GM21786 (cell line): ENCODE measurements around the gene CENPV.

ENCODE experiments used
- ATAC-seq: cut with Tn5 transposase; IDR thresholded peaks from one replicate; pipeline ENCODE4 v1.9.1; 2021; ENCODE audit not compliant: unreplicated experiment

Gene CENPV

DNA sequence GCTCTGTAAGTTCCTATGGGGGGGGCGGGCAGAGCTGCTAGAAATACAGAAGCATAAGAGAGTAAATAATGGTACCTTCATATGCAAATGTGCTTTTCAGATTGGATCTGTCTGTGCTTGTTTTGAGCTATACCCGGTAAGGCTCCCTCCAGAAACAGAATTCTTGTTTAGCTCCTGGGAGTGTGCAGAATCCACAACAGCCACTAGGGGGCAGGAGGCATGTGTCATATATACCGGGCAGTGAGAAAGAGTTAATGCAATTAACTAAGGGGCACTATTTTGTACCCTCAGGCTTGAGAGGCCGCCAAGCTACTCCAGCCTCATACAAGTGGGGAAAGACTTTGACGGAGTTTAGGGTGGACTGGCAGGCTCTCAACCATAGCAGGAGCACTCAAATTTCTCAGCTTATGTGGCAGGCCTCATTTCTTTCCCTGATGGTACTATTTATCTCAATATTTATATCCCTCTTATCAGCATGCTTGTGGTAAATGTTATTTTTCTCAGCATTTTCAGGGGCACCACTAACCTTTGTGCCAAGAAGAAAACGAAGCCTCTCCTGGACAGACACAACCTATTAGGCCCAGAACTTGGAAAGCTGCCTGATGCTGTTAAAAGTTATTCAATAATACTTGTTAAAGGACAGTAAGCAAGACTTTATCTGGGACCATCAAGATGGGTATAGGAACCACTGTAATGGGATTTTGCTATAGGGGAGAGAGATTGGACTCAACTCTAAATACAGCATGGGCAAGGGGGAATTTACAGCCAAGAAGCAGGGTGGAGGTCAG, 10.7 kb upstream of the CENPV start:
- peak; percentile 83 for ATAC-seq

DNA sequence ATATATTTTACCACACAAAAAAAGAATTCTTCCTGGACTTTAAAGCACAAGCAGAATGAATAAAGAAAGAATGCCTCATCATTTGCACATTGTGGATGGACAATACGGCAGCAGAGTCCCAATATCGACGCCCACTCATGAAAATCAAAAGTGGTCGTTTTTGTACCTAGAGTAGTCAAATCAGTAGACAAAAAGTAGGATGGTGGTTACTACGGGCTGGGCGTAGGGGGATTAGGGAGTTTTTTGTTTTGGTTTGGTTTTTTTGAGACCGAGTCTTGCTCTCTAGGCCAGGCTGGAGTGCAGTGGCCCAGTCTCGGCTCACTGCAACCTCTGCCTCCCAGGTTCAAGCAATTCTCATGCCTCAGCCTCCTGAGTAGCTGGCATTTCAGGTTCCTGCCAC, 8.6 kb upstream of the CENPV start:
- ATAC-seq = no peak

DNA sequence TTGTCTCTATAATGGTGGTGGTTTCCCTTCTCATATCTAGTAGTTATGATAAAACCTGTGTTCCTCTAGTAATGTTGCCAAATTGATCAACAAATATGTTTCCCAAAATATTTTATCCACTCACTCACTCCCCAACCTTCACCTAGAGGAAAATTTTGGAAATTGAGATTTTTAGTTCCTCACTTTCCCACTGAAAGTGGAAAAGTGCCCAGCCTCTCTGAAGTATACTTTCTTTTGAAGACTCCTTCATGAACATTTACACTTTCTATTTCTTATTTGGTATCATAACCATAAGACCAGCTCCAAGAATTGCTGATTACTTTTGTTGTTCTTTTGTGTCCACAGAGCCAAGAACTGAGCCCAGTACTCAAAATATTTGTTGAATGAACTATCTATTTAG, 5.1 kb upstream of the CENPV start:
- no peak for ATAC-seq

DNA sequence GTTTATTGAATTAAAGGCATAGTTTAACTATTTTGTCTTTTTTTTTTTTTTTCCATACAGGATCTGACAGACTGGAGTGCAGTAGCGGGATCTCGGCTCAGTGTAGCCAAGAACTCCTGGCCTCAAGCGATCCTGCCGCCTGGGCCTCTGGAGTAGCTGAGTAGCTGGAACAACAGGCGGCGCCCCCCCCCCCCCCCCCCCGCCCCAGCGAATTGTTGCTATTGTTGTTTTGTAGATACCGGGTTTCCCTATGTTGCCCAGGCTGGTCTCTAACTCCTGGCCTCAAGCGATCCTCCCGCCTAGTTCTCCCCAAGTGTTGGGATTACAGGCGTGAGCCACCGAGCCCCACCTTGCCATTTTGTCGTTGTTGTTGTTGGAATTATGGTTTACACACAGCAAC, 1.3 kb upstream of the CENPV start:
- ATAC-seq = no peak

DNA sequence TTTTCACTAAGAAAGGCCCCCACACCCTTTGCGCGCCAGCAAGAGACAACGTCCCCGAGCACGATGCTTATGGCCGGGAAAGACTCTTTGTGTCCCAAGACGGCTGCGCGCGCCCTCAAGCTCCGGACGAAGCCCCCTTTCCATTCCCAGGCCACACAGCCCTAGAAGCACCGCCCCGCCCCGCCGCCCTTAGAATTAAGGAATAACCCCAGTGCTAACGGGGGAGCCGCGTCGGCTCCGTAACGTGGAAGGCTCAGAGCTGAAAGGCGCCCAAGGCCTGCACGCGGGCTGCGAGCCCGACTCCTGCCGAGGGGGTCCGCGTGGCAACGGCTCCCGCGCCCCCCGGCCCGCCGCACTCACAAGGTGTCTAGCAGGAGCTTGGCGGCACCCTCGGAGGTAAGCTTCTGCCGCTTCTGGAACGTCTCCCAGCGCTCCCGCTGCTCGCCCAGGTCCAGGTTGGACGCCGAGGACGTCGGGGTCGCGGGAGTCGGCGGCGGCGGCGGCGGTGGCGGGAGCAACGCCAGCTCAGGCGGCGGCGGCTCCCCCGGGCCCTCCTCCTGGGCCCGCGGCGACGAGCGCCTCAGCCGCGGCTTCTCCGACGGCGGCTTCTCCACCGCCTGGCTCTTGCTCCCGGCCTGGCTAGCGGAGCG, 477 bp downstream of the CENPV start:
- ATAC-seq = peak; percentile 51

DNA sequence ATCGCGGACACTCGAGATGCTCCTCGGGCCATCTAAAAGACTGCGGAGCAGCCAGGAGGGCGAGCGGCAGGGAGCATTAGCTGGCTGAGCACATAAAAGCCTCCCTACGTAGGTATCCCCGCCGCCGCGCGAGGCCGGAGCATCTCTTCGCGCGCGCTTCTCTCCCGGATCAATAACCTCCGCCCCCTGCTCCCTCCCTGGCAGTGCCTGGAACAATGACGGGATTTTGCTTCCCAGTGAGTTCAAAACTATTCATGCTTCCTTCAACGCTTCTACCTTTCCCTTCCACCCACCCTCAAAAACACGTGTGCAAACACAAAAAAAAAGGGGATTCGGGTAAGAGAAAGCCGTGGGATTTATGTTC, 984 bp downstream of the CENPV start:
- no peak for ATAC-seq

DNA sequence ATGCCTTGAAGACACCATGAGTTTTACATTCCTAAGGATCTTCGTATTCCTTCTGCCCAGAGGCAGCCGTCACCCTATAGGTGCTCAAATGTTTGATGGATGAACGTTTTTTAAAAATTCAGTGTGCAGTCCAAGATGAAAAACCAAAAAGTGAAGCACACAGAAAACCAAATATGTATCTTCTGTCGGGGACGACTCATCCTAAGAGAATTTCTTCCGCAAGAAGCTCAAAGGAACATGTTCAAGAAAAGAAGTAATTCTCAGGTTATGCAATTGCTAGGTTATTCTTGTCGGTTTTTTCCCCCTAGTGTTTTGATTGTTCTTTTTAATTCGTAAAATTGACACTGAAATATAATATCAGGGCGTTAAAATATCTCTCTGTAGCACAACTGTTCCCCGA, 1.4 kb downstream of the CENPV start:
- no peak for ATAC-seq

DNA sequence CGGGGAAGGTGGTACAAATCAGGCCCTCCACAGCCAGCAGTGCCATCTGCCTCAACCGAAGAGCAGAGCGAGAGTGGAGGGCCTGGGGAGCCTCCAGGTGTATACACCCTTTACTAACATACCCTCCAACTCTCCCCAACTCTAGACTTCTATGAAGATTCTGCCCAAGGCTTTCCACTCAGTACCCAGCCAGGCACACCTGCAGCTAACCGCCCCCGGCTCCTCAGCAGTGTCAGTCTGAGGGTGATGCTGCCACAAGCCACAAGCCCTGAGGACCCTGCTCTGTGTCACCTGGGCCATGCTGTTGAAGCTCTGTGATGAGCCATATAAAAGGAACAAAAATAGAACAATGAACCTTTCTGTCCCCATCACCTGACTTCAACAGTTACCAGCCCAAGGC, 3.8 kb downstream of the CENPV start:
- ATAC-seq = no peak

DNA sequence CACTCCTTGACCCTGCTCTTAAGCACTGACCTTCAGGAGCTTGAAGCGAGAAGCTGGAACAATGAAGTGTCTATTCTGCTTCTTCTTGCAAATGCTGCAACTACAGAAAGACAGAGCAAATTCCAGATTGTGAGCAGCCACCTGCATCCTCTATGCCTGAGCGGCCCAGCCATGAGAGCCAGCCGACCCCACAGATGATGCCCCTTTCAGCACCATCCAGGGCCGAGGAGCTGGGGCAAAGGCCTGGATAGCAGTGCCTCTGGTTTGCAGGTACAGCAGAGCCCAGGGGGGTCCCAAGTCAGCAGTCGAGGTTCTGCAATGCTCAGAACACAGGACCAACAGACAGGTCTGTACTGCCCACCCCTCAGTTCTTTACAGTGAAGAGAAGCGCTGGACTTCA, 4.7 kb downstream of the CENPV start:
- ATAC-seq = no peak

DNA sequence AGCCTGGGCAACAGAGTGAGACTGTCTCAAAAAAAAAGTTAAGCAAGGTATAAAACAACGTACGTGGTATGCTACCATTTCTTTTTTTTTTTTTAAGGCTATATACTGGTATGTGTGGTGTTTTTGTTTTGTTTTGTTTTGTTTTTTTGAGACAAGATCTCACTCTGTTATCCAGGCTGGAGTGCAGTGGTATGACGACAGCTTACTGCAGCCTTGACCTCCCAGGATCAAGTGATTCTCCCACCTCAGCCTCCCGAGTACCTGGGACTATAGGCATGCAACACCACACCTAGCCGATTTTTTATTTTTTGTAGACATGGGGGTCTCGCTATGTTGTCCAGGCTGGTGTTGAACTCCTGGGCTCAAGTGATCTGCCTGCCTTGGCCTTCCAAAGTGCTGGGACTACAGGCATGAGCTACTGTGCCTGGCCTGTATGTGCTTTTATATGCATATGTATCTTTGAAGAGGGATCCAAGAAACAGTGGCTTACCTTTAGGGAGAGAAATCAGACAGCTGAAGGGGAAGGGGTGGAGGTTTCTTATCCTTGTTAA, 6.5 kb downstream of the CENPV start:
- ATAC-seq = no peak

DNA sequence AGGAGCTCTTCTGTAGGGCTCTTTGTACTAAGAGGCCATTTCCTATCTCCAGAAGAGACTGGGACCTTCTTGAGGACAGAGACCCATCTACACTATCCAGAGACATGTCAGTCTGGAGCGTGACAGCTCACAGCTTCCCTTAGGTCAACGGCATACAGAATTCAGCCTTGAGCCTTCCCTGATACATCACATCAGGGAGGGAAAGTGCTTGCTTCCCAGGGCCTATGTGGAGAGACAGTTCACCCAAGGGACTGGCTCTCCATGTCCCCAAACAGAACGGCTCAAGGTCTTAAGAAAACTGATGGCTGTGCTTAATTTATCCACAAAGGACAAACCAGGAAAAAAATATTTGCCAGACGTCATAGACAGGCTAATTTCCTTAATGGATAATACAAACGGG, 7.7 kb downstream of the CENPV start:
- ATAC-seq = no peak

DNA sequence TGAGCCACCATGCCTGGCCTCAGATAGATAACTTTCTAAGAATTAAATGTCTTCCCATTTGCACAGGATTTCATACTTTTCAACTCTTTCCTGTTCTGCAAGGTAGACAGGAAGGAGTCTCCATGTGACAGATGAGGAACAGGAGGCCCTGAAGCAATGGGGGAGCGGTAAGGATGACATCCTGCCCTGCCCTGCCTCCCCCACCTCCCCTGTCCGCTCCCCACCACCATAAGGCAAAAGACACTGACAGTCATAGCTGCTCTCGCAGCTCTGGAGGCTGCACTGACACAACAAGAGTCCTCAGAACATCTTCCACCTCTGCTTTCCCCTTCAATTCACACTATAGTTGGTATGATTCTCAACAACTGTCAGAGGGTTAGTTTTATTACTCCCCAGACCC, 9.7 kb downstream of the CENPV start:
- no peak for ATAC-seq

DNA sequence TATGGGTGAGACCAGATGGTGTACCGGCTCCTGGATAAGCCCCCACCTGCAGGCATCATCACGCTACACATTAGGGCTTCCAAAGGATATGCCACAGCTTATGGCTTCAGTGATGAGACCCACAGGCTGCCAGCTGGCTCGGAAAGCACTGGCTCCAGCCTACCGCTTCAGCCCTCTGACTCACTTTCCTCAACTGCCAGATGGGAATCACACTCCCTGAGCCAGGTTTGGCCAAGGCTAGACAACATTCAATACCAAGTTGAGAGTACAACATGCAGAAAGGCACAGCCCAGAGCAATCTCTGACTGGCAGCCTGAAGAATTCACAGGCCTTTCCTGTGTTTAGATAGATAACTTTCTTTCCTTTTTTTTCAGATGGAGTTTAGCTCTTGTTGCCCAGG, 10.3 kb downstream of the CENPV start:
- ATAC-seq = no peak

DNA sequence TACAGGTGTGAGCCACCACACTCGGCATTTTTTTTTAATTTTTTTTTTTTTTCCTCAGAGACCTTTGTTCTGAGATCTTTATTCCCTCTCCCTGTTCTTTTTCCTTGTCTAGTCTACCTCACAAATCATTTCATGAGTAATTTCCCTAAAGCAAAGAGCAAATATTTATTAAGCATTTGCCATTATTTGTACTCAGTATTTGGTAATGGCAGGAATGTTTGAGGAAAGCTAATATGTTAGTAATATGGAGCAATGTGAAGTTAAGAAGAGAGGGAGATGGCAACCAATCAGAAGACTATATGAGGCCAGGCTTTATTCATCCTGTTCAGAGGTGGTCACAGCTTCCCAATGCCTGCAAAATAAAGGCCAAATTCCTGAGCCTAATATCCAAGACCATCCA, 13.3 kb downstream of the CENPV start:
- no peak for ATAC-seq

DNA sequence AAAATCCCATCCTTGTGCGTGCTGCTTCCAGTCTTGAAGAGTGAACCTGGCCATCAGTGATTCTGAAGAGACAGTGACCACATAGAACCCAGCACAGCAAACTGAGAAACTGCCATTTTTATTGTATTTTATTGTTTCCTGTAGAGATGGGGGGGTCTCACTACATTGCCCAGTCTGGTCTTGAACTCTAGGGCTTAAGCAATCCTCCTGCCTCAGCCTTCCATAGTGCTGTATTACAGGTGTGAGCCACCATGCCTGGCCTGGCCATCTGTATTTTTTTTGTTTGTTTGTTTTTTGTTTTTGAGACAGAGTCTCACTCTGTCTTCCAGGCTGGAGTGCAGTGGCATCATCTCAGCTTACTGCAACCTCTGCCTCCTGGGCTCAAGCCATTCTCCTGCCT, 13.9 kb downstream of the CENPV start:
- no peak for ATAC-seq

DNA sequence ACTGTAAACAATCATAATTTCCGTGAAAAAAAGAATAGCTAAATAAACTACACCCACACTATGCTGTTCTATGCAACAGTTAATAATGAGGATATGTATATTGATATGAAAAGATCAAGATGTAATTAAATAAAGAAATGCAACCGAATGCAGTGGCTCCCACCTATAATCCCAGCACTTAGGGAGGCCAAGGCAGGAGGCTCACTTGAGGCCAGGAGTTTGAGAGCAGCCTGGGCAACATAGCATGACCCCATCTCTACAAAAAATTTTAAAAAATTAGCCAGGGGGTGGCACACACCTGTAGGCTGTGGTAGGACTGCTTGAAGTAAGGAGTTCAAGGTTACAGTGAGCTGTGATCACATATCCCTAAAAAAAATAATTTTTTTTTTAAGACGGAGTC, 14.9 kb downstream of the CENPV start:
- no peak for ATAC-seq

DNA sequence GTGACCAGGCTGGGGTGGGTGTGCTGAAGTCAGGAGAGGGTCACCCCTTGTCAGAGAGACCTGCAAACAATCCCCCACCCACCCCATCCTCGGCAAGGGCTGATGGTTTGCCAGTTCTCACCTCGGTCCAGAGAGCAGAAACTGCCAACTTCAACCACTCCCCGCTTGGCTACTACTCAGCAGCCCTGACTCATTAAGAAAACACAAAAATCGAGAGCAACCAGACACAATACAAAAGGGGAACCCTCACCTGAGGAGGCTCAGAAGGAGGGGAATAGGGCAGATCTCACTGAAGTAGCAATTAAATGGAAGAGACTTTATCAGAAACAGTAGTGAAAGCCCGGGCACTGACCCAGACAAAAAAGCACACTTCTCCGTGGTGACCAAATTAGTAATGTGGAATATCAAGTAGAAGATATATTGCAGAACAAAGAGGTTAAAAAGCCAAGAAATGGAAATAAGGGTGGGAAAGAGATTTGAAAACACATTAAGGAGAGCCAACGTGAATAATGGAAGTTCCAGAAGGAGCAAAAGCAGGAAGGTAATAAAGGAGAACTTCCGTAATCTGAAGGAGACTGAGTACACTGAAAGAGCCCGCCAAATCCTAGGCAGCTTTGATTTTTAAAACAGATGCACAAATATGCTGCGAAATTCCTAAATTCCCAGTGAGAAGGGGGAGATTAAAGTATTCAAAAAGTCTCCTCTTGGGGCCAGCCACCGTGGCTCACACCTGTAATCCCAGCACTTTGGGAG, 23.6 kb downstream of the CENPV start:
- no peak for ATAC-seq

DNA sequence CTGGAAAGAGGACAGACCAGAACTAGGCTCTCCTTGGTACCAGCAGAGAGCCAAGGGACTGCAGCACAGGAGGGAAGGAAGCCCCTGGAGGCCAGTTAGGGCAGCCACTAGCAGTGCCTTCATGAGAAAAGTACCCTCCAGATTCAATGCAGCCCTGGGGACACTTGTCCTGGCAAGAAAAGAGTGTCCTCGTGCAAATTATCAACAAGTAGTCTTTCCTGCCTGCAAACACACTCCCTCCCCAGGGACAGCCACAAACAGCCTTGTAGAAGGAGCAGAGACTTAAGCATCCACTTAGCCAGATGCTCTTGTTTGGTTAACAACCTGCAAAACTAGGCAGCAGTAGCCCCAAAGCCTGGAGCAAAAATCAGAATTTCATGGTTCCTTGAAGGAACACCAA, 24.3 kb downstream of the CENPV start:
- ATAC-seq = no peak

DNA sequence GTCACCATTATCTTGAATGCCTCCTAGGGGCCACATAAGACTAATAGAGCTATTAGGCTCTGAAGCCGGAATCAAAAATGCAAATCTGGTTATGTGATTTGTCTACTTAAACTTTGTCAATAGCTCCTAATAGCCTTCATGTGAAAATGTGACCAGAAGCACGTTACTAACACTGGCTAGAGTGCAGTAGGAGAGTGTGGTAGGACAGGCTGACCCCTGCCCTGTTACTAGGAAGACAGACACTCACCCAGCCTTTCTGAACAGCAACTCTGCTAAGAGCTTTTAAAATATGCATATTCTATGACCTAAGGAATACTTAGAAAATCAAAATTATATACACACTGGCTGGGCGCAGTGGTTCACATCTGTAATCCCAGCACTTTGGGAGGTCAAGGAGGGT, 26.3 kb downstream of the CENPV start:
- no peak for ATAC-seq

DNA sequence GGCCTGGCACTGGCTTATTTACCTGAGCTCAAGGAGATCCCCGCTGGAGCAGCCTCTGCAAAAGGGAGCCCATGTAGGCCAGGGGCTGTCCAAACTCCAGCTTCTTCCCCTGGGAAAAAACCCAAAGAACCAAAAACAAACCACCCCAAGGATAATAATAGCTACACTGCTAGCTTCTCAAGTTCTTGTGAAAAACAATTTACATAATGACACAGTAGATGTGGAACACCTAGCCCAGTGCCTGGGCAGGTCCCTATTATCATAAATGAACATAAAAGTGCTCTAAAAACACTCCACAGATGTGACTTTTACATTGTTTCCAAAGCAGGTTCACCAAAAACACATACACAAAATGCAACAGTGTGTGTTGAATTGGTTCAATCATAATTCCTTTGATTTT, 27.3 kb downstream of the CENPV start:
- no peak for ATAC-seq

DNA sequence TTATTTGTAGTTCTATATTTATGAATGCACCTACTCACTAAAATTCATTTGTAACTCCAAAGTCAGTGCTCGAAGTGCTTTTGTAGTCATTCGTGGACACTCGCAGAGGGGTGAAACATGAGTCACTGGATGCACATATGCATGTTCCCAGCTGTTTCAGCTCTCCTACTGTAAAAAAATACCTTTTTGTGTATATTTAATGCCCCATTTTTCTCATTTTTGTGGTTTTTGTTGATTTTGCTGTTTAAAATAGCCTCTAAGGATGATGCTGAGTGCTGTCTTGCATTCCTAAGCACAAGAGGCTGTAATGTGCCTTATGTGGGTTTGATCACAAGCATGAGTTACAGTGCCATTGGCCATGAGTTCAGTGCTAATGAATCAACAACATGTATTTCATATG, 30.6 kb downstream of the CENPV start:
- no peak for ATAC-seq

DNA sequence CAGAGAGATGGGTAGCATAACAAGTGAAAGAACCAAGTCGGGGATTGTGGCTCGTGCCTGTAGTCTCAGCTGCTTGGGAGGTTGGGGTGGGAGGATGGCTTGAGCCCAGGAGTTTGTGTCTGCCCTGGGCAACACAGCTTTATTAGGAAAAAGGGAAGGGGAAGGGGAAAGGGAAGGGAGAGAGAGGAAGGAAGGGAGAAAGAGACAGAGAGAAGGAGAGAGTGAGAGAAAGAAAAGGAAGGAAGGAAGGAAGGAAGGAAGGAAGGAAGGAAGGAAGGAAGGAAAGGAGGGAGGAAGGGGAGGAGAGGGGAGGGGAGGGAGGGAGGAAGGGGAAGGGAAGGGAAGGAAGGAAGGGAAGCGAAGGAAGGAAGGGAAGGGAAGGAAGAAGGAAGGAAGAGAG, 33.3 kb downstream of the CENPV start:
- ATAC-seq = no peak
